Mesenchymal stem cell (in vitro differentiated cells and primary cell): Measurements from ENCODE around the gene LAMA4.
A peak's percentile ranks its signal among the peaks of the same experiment; 100 is the strongest.

Source experiments
- DNase-seq: peaks from one replicate; pipeline ENCODE4 v3.0.0-alpha.2; 2013
- H2AFZ ChIP-seq: one replicate; pipeline ENCODE4 v1.6.1; 2013; ENCODE audit warnings: low read depth, mild to moderate bottlenecking, control low read depth, inconsistent platforms, low read length, moderate library complexity
- H2AK5ac ChIP-seq: 2 replicates; pipeline ENCODE4 v1.6.1; 2013; ENCODE audit warnings: low read length, moderate library complexity, mild to moderate bottlenecking, inconsistent platforms; ENCODE audit not compliant: severe bottlenecking
- H2BK120ac ChIP-seq: one replicate; pipeline ENCODE4 v1.6.1; 2013; ENCODE audit warnings: low read depth, mild to moderate bottlenecking, inconsistent platforms, low read length, moderate library complexity
- H2BK12ac ChIP-seq, 2 experiments: one replicate each; pipeline ENCODE4 v1.6.1; 2013; ENCODE audit warnings: inconsistent platforms in 2 of 2, low read length in 2 of 2, mild to moderate bottlenecking in 2 of 2, moderate library complexity in 2 of 2, control low read depth in 1 of 2
- H2BK15ac ChIP-seq: one replicate; pipeline ENCODE4 v1.6.1; 2013; ENCODE audit warnings: mild to moderate bottlenecking, low read depth, inconsistent platforms; ENCODE audit not compliant: poor library complexity, severe bottlenecking
- H2BK5ac ChIP-seq: 2 replicates; pipeline ENCODE4 v1.6.1; 2013; ENCODE audit warnings: low read depth, mild to moderate bottlenecking, low read length, control low read depth, inconsistent platforms; ENCODE audit not compliant: poor library complexity, severe bottlenecking
- H3K14ac ChIP-seq, 2 experiments: one replicate each; pipeline ENCODE4 v1.6.1; 2013; ENCODE audit warnings: inconsistent platforms in 2 of 2, low read length in 2 of 2, control low read depth in 1 of 2, mild to moderate bottlenecking in 1 of 2, moderate library complexity in 1 of 2
- H3K18ac ChIP-seq, 2 experiments: one replicate each; pipeline ENCODE4 v1.6.1; 2013; ENCODE audit warnings: inconsistent platforms in 2 of 2, low read length in 2 of 2, control low read depth in 1 of 2, low read depth in 1 of 2, mild to moderate bottlenecking in 1 of 2
- H3K23ac ChIP-seq, 2 experiments: one replicate each; pipeline ENCODE4 v1.6.1; 2013; ENCODE audit warnings: inconsistent platforms in 2 of 2, low read length in 2 of 2, mild to moderate bottlenecking in 2 of 2, moderate library complexity in 2 of 2, control low read depth in 1 of 2
- H3K27ac ChIP-seq: 2 replicates; pipeline ENCODE4 v1.5.1; 2013; ENCODE audit warnings: mild to moderate bottlenecking, moderate library complexity, low read length, control low read depth, inconsistent platforms; ENCODE audit not compliant: poor library complexity, severe bottlenecking
- H3K27me3 ChIP-seq, 2 experiments: 2 replicates each; pipeline versions ENCODE4 v1.6.1 to v1.7.0; 2013; ENCODE audit warnings: low read length in 2 of 2, mild to moderate bottlenecking in 2 of 2, moderate library complexity in 2 of 2, control low read depth in 1 of 2, inconsistent platforms in 1 of 2; ENCODE audit not compliant: control insufficient read depth in 1 of 2, insufficient read depth in 1 of 2
- H3K36me3 ChIP-seq, 2 experiments: 2 replicates each; pipeline versions ENCODE4 v1.6.1 to v1.7.0; 2013; ENCODE audit warnings: low read length in 2 of 2, control low read depth in 1 of 2, inconsistent platforms in 1 of 2, low read depth in 1 of 2, mild to moderate bottlenecking in 1 of 2; ENCODE audit not compliant: insufficient read depth in 2 of 2, control insufficient read depth in 1 of 2
- H3K4ac ChIP-seq, 2 experiments: one replicate each; pipeline ENCODE4 v1.6.1; 2013; ENCODE audit warnings: inconsistent platforms in 2 of 2, low read length in 2 of 2, mild to moderate bottlenecking in 2 of 2, moderate library complexity in 2 of 2, control low read depth in 1 of 2, low read depth in 1 of 2
- H3K4me1 ChIP-seq: 2 replicates; pipeline ENCODE4 v1.6.1; 2013; ENCODE audit warnings: low read depth, low read length, control low read depth; ENCODE audit not compliant: control insufficient read depth, insufficient read depth
- H3K4me2 ChIP-seq: 2 replicates; pipeline ENCODE4 v1.6.1; 2013; ENCODE audit warnings: low read length, mild to moderate bottlenecking, inconsistent platforms; ENCODE audit not compliant: poor library complexity, severe bottlenecking
- H3K4me3 ChIP-seq, 2 experiments: 2 replicates each; pipeline versions ENCODE4 v1.5.1 to v1.7.0; 2013; ENCODE audit warnings: low read length in 2 of 2, mild to moderate bottlenecking in 2 of 2, control low read depth in 1 of 2, low read depth in 1 of 2; ENCODE audit not compliant: insufficient read depth in 1 of 2
- H3K79me1 ChIP-seq: replicated peaks from 2 replicates; pipeline ENCODE4 v1.6.1; 2013; ENCODE audit warnings: mild to moderate bottlenecking, control low read depth, low read length, inconsistent platforms; ENCODE audit not compliant: poor library complexity, severe bottlenecking
- H3K9ac ChIP-seq: 2 replicates; pipeline ENCODE4 v1.7.0; 2013; ENCODE audit warnings: mild to moderate bottlenecking, low read length, moderate library complexity
- H3K9me3 ChIP-seq: 2 replicates; pipeline ENCODE4 v1.7.0; 2013; ENCODE audit warnings: mild to moderate bottlenecking, low read length; ENCODE audit not compliant: control insufficient read depth
- H4K8ac ChIP-seq: one replicate; pipeline ENCODE4 v1.6.1; 2013; ENCODE audit warnings: inconsistent platforms, mild to moderate bottlenecking, low read length, moderate library complexity
- H4K91ac ChIP-seq: one replicate; pipeline ENCODE4 v1.6.1; 2013; ENCODE audit warnings: mild to moderate bottlenecking, low read length, inconsistent platforms
- WGBS: methylation state at CpG from one replicate; pipeline ENCODE4 v1.1.7; 2013; ENCODE audit warnings: mixed read lengths; 5-methylcytosine and 5-hydroxymethylcytosine counted together

LAMA4 gene

DNA sequence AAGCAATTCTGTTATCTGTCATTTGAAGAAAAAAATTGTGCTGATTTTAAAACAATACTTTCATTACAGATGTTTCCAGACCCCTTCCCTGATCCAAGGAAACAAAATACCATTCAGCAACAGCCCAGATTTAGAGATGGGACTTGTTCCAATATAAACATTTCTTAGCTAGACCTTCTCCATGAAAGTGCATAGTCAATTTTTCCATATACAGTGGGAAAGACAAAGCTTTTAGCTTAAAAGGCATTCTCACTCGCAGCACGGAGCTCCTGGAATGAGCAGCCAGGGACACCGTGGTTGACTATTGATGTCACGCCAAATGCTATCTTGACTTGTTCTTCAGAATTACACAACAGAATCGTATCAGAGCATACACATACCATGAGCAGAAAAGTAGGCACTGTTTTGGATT, 21.5 kb downstream of the LAMA4 start:
- WGBS = 70% methylated on average over 5 of the region's 5 CpGs
- Histone ChIP-seq H3K4me2 (no peak overlapping the region), H4K8ac (no peak overlapping the region), H2BK5ac (no peak overlapping the region), H3K23ac (no peak overlapping the region), H2BK15ac (no peak overlapping the region), H3K27me3 (no peaks in the 10 kb centered on the region), H3K14ac (no peak overlapping the region), H2BK120ac (no peak overlapping the region), H3K4ac (no peak overlapping the region), H3K4me1 (no peaks in the 10 kb centered on the region), H3K36me3 (peaks cover 0 to 39% of the 10 kb centered on the region in 2 experiments), H2AK5ac (no peak overlapping the region), H3K79me1 (no peaks in the 10 kb centered on the region), H3K4me3 (peak overlapping the region in 1 of 2 experiments; percentile 44), H2AFZ (no peak overlapping the region), H4K91ac (no peak overlapping the region), H2BK12ac (no peak overlapping the region), H3K9me3 (no peaks in the 10 kb centered on the region), H3K9ac (peak overlapping the region; percentile 83), H3K18ac (no peak overlapping the region), H3K27ac (no peak overlapping the region)
- DNase-seq = peak; percentile 84

DNA sequence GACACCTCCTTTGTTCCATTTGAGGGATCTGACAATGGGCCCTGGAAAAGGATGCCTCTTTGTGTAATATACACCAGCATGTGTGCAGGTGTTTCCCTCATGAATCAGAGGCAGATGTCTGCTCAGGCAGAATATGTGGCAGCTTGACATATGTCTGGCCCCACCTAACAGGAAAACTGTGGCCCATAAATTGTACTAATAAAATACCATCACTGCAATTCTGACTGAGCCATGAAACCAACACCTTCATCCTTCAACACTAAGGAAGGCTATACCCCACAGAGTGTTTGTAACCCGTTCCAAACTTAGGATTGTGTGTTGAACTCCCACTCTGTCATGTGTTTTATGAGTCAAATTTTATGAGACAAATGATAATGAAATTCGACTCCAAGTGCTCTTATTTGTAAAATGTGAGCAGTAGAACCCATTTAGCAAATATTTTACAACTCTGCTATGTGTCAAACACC, 22.7 kb downstream of the LAMA4 start:
- no peak for DNase-seq
- H3K9me3 ChIP-seq = no peaks in the 10 kb centered on the region
- H2BK12ac ChIP-seq = no peak overlapping the region
- H3K23ac ChIP-seq = no peak overlapping the region
- no peak overlapping the region for H3K18ac ChIP-seq
- no peak overlapping the region for H2BK15ac ChIP-seq
- H4K91ac ChIP-seq = no peak overlapping the region
- H3K9ac ChIP-seq = peak overlapping the region; percentile 83
- H2AFZ ChIP-seq = no peak overlapping the region
- no peaks in the 10 kb centered on the region for H3K79me1 ChIP-seq
- H4K8ac ChIP-seq = no peak overlapping the region
- H2BK120ac ChIP-seq = no peak overlapping the region
- H3K4ac ChIP-seq = no peak overlapping the region
- no CpG with 5 or more reads among the region's 2 CpGs for WGBS
- no peak overlapping the region for H3K4me2 ChIP-seq
- H3K27me3 ChIP-seq = no peaks in the 10 kb centered on the region
- peaks cover 0 to 42% of the 10 kb centered on the region in 2 experiments for H3K36me3 ChIP-seq
- H2AK5ac ChIP-seq = no peak overlapping the region
- no peaks in the 10 kb centered on the region for H3K4me1 ChIP-seq
- no peak overlapping the region for H3K27ac ChIP-seq
- no peak overlapping the region for H3K14ac ChIP-seq
- no peak overlapping the region for H2BK5ac ChIP-seq
- H3K4me3 ChIP-seq = no peak overlapping the region

DNA sequence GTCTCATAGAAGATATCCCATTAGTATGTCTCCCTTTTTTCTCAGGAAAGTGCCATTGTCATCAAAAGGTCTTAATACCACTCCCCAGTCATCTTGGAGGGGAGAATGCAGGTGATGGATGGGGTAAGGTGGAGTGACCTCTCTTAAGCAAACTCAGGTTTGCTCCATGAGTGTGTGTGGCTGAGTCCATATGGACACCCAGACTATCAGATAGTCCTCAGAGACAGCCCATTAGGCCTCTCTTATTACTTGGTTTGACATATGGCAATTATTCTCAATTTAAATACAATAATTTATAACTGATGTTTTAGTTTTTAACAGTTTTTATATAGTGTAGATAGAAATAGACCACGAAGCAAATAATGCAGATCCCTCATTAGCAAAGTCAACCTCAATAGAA, 23.2 kb downstream of the LAMA4 start:
- Histone ChIP-seq H3K36me3 (peaks cover 0 to 41% of the 10 kb centered on the region in 2 experiments), H3K9me3 (no peaks in the 10 kb centered on the region), H3K27ac (no peak overlapping the region), H3K4ac (no peak overlapping the region), H3K27me3 (no peaks in the 10 kb centered on the region), H3K23ac (no peak overlapping the region), H2AK5ac (no peak overlapping the region), H3K14ac (no peak overlapping the region), H4K91ac (no peak overlapping the region), H2BK15ac (no peak overlapping the region), H3K4me3 (no peak overlapping the region), H3K4me1 (no peaks in the 10 kb centered on the region), H3K79me1 (no peaks in the 10 kb centered on the region), H3K9ac (peak overlapping the region; percentile 83), H3K4me2 (no peak overlapping the region), H2BK12ac (no peak overlapping the region), H3K18ac (no peak overlapping the region), H2BK5ac (no peak overlapping the region), H4K8ac (no peak overlapping the region), H2BK120ac (no peak overlapping the region), H2AFZ (no peak overlapping the region)
- DNase-seq = no peak
- WGBS = 100% methylated on average over 1 of the region's 1 CpG

DNA sequence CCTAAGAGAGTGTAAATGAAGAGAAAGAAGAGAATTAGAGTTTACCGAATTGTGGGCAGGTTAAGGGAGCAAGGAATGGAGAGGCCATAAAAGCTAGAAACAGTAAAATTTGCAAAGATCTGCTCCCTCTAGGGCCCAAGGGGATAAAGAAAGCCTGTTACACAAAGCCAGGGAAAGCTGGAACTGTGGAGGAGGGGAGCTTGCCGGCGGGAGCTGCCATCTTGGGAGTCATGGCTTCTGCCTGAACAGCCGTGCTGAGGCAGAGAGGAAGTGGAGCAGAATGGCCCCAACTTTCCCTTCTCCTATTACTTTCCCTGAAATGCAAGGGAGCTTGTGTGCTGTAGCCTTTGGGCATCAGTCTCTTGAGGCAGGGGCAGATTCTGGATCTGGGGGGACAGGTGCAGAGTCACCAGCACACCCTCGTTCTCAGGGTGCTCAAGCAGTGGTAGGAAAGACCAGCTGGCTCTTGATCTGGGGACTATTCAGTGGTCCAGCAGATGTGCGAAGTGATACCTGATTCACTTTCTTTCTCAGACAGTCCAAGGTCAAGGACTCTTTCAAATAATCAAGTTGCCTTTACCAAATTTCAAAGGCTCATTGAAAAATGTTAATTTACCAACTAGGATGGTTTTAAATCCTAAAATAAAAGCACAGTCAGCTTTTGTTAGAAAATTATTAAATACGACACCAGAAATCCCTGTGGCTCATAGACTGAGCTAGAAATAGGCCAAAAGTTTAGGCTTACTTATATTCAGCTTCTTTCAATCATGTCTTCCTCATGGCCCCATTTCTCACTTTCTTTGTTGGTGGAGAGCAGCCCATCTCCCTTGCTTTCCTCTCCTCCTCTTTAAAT, 25.7 kb downstream of the LAMA4 start:
- Histone ChIP-seq H2BK5ac (no peak overlapping the region), H2BK12ac (peak overlapping the region in 1 of 2 experiments; percentile 69), H2AK5ac (no peak overlapping the region), H4K8ac (no peak overlapping the region), H3K4ac (no peak overlapping the region), H2BK120ac (no peak overlapping the region), H3K4me2 (no peak overlapping the region), H3K4me3 (no peak overlapping the region), H3K9ac (no peak overlapping the region), H3K27me3 (no peaks in the 10 kb centered on the region), H3K18ac (peak overlapping the region in 1 of 2 experiments; percentile 74), H3K27ac (no peak overlapping the region), H4K91ac (no peak overlapping the region), H2BK15ac (no peak overlapping the region), H3K4me1 (no peaks in the 10 kb centered on the region), H3K79me1 (no peaks in the 10 kb centered on the region), H3K14ac (peak overlapping the region in 1 of 2 experiments; percentile 27), H3K36me3 (peaks cover 0 to 44% of the 10 kb centered on the region in 2 experiments), H2AFZ (no peak overlapping the region), H3K23ac (no peak overlapping the region), H3K9me3 (no peaks in the 10 kb centered on the region)
- DNase-seq = no peak
- WGBS = 92% methylated on average over 6 of the region's 7 CpGs
